Urinary bladder (tissue), 4 donors: ENCODE results near the gene GPR160. TPM values are rescaled to one million over a fixed set of nuclear protein-coding genes. Genes with fewer than 3 reads are reported as not detected.

Experiments used
- DNase-seq: peaks from one replicate; pipeline ENCODE4 v3.0.0-alpha.2; 2015; ENCODE audit errors: extremely low spot score
- H3K27ac ChIP-seq: one replicate; pipeline ENCODE4 v1.5.1; 2013; ENCODE audit warnings: low read depth, mild to moderate bottlenecking, moderate library complexity
- H3K36me3 ChIP-seq: one replicate; pipeline ENCODE4 v1.6.1; 2013; ENCODE audit warnings: mild to moderate bottlenecking, moderate library complexity; ENCODE audit not compliant: insufficient read depth
- H3K4me1 ChIP-seq: one replicate; pipeline ENCODE4 v1.6.1; 2013; ENCODE audit warnings: mild to moderate bottlenecking, moderate library complexity; ENCODE audit not compliant: insufficient read depth
- H3K4me3 ChIP-seq: one replicate; pipeline ENCODE4 v1.5.1; 2013; ENCODE audit warnings: low read depth, low read length
- WGBS: extraction: QIAGEN DNeasy Blood & Tissue Kit; methylation state at CpG from one replicate; pipeline ENCODE4 v1.1.7; 2013; 5-methylcytosine and 5-hydroxymethylcytosine counted together
- polyA plus RNA-seq: library from polyadenylated mRNA; stranded (reverse); fragments of 200-250 nt; gene quantifications from one replicate; pipeline ENCODE4 v1.2.3, GENCODE V29; 2013
- small RNA-seq: library from RNA; depleted of rRNA; stranded (forward); fragments of <200 nt; gene quantifications from one replicate; pipeline ENCODE3, GENCODE V24; 2014
- total RNA-seq: library from RNA; depleted of rRNA; stranded (reverse); fragments of >200 nt; gene quantifications from one replicate; pipeline ENCODE4 v1.2.3, GENCODE V29; 2014
- donor health status: healthy with polysubstance abuse.
- donor health status: healthy.

The GPR160 gene
- total and polyA plus RNA-seq, 2 donors = 4.0 to 25.9 TPM

GRCh38 chr3:170128977-170129431, 91.2 kb downstream of the GPR160 start:
- 92% methylated on average over 1 of the region's 1 CpG for WGBS
- Histone ChIP-seq H3K4me3 (no peak overlapping the region), H3K4me1 (no peaks in the 10 kb centered on the region), H3K27ac (no peak overlapping the region), H3K36me3 (peaks cover 5% of the 10 kb centered on the region)
- no peak for DNase-seq

DNA sequence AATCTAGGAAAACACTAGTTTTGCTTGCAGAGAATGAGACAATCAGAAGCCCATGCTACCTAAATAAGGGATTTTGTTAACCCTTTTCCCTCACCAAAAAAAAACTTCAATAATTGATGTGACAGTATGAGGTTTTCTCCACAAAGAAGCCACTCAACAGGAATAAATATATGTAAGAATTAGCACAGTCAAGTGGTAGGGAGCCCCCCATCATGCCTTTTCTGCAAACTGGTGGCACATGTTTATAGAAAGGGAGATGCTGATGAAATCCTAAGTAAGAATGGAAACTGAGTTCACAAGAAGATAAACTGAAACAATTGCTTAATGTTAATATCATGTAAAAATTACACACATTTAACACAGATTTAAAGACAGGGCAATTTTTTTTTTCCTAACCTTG, 92.7 kb downstream of the GPR160 start:
- Histone ChIP-seq H3K36me3 (peaks cover 5% of the 10 kb centered on the region), H3K4me1 (no peaks in the 10 kb centered on the region), H3K4me3 (no peak overlapping the region), H3K27ac (no peak overlapping the region)
- DNase-seq = no peak

DNA sequence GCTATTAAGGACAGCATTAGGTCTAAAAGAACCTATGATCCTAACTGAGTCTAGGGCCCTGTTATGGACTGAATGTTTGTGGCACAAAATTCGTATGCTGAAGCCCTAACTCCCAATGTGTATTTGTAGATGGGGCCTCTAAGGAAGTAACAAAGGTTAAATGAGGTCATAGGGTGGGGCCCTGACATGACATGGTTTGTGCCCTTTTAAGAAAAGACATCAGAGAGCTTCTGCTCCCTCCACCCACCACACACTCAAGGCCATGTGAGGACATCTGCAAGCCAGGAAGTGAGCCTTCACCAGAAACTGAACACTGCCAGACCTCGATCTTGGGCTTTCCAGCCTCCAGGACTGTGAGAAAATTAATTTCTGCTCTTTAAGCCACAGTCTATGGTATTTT, 94.5 kb downstream of the GPR160 start:
- Histone ChIP-seq H3K27ac (no peak overlapping the region), H3K36me3 (peaks cover 5% of the 10 kb centered on the region), H3K4me1 (no peaks in the 10 kb centered on the region), H3K4me3 (no peak overlapping the region)
- no peak for DNase-seq
- WGBS = 94% methylated on average over 2 of the region's 2 CpGs

Small RNAs within 50 kb of the gene (small RNA-seq; reads per million reads assigned to genes)
- not detected for gene RNU4-38P

Other genes with a start within 250 kb of the GPR160 start
- not detected for gene LRRIQ4, start 225.1 kb upstream of the GPR160 start, total RNA-seq
- not detected for gene LRRIQ4, start 225.1 kb upstream of the GPR160 start, polyA plus RNA-seq
- 14.7 TPM for gene LRRC34, start 225.1 kb upstream of the GPR160 start, total RNA-seq
- gene LRRC34, start 225.1 kb upstream of the GPR160 start, polyA plus RNA-seq = 2.0 TPM
- not detected for gene LRRC31, start 168.1 kb upstream of the GPR160 start, total RNA-seq
- not detected for gene LRRC31, start 168.1 kb upstream of the GPR160 start, polyA plus RNA-seq
- not detected for gene SAMD7, start 126.4 kb upstream of the GPR160 start, total RNA-seq
- gene SAMD7, start 126.4 kb upstream of the GPR160 start, polyA plus RNA-seq = not detected
- gene SEC62, start 71.2 kb upstream of the GPR160 start, total RNA-seq = 78.9 TPM
- 65.5 TPM for gene SEC62, start 71.2 kb upstream of the GPR160 start, polyA plus RNA-seq
- 98.6 TPM for gene PHC3, start 143.7 kb downstream of the GPR160 start, total RNA-seq
- gene PHC3, start 143.7 kb downstream of the GPR160 start, polyA plus RNA-seq = 13.7 TPM
- 88.2 TPM for gene PRKCI, start 184.4 kb downstream of the GPR160 start, total RNA-seq
- 15.5 TPM for gene PRKCI, start 184.4 kb downstream of the GPR160 start, polyA plus RNA-seq